Epidermal melanocyte (primary cell): ENCODE data around the gene POLR2E.

Experiments used
- DNase-seq: peaks from one replicate; pipeline ENCODE4 v3.0.0; 2011; ENCODE audit warnings: low spot score; ENCODE audit not compliant: insufficient read length

The POLR2E gene

GRCh38 chr19:1111641-1112267, 16.6 kb upstream of the POLR2E start:
- DNase-seq: no peak

- no peak for DNase-seq
These were observed 15.8 kb upstream of the POLR2E start for GRCh38 chr19:1110809-1111640.

GRCh38 chr19:1109697-1110671, 14.8 kb upstream of the POLR2E start:
- no peak for DNase-seq

- DNase-seq: no peak
These were observed 13.9 kb upstream of the POLR2E start for GRCh38 chr19:1109032-1109551.

- DNase-seq: no peak
These were observed 13.3 kb upstream of the POLR2E start for GRCh38 chr19:1108291-1109031.

GRCh38 chr19:1107661-1108261, 12.6 kb upstream of the POLR2E start:
- no peak for DNase-seq

GRCh38 chr19:1106841-1107660, 11.9 kb upstream of the POLR2E start:
- no peak for DNase-seq

- no peak for DNase-seq
These were observed 11.0 kb upstream of the POLR2E start for GRCh38 chr19:1105873-1106840.

- DNase-seq: peak; percentile 83
These were observed 10.1 kb upstream of the POLR2E start for GRCh38 chr19:1105008-1105872.

GRCh38 chr19:1104311-1105007, 9.3 kb upstream of the POLR2E start:
- peak; percentile 91 for DNase-seq

GRCh38 chr19:1103708-1104310, 8.6 kb upstream of the POLR2E start, which contains the start of gene GPX4:
Gene GPX4 (plus strand): TSS chr19:1103994. CDS start chr19:1104044, 50 bp downstream.
- DNase-seq: peak; percentile 100

- no peak for DNase-seq
These were observed 8.0 kb upstream of the POLR2E start for GRCh38 chr19:1103132-1103707.

- no peak for DNase-seq
These were observed 7.4 kb upstream of the POLR2E start for GRCh38 chr19:1102407-1103131.

GRCh38 chr19:1101337-1101698, 6.1 kb upstream of the POLR2E start:
- no peak for DNase-seq
